ENCODE data around the gene PAQR9.

The PAQR9 gene

DNA sequence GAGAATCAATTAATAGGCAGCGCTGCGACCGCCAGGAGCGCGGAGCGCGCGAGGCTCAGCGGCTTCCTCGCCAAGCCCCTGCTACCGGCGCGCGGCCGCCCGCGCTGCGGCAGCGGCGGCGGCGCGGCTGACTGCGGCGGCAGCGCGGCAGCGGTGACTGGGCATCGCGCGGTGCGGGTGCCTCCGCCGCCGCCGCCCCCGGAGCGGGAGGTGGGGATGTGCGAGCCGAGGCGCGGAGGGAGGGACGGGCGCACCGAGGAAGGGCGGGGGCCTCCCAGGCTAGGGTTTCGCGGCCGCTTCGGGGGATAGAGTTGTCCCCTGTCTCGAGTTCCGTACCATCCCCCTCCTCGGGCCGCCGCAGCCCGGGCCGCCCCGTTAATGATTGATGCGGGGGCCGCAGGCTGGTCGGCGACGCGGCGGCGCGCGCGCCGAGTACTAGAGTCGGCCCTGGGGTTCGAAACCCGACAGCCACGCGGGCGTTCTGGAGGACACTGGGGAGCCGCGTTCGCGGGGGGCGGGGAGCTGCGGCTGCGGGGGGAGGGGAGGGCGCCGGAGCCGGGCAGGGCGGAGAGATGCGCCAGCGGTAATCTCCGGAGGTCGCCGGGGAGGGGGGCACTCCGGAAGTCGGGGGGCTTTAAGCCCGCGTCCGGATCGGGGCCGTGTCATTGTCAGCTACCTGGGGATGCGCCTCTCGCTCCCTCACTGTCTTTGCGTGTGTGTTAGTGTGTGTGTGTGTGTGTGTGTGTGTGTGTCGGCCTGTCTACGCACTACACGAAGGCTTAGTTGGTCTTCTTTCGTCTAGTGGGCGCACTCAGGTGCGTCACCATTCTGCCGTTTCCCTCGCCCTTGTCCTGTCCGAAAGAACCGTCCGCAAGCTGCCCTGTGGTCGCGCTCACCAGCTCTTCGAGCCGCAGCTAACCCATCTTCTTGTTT, at the start of gene PAQR9:
Gene PAQR9, minus strand, starts transcription at position 159 of the 933 bp plus-strand sequence. CDS start 338 bp downstream, outside the sequence.
- peak; percentile 53 for DNase-seq (ENCODE audit: low read depth)
- peak within 1 kb of the TSS; percentile 35 for H3K4me3 ChIP-seq (ENCODE audit: low read depth, low read length)
- TF ChIP-seq POLR2A (IDR thresholded peaks at IDR 0.05; ENCODE audit: extremely low read depth, insufficient read length) (no peak), MYC (IDR thresholded peaks at IDR 0.05; ENCODE audit: low read depth, low read length) (no peak)
- TF ChIP-seq, protein P1, sequence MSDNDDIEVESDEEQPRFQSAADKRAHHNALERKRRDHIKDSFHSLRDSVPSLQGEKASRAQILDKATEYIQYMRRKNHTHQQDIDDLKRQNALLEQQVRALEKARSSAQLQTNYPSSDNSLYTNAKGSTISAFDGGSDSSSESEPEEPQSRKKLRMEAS (IDR thresholded peaks at IDR 0.05; ENCODE audit: low read depth, low read length), result no peak
- TF ChIP-seq, protein P2, sequence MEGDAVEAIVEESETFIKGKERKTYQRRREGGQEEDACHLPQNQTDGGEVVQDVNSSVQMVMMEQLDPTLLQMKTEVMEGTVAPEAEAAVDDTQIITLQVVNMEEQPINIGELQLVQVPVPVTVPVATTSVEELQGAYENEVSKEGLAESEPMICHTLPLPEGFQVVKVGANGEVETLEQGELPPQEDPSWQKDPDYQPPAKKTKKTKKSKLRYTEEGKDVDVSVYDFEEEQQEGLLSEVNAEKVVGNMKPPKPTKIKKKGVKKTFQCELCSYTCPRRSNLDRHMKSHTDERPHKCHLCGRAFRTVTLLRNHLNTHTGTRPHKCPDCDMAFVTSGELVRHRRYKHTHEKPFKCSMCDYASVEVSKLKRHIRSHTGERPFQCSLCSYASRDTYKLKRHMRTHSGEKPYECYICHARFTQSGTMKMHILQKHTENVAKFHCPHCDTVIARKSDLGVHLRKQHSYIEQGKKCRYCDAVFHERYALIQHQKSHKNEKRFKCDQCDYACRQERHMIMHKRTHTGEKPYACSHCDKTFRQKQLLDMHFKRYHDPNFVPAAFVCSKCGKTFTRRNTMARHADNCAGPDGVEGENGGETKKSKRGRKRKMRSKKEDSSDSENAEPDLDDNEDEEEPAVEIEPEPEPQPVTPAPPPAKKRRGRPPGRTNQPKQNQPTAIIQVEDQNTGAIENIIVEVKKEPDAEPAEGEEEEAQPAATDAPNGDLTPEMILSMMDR (IDR thresholded peaks at IDR 0.05; ENCODE audit: low read depth, low read length), result no peak

DNA sequence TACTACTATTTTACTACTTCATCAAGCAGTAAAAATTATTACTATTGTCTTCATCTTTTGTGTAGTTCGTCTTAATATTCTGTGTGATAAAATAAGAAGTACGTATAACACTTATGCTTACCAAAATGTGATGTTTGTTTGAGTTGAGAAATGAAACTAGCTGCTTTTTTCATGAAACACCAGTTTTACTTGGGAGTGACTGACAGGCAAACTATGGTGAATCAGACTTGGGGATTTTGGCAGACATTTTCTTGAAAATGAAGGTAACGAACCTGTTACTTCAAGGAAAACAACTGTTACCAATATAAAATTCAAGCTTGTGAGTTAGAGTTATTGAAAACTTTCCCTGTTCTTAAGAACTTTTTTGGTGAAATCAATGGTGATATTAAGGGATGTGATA, 48.2 kb upstream of the PAQR9 start:
- H3K4me3 ChIP-seq (ENCODE audit: low read depth, low read length), result no peak overlapping the region
- no peak for DNase-seq (ENCODE audit: low read depth)
- TF ChIP-seq, protein P1 (IDR thresholded peaks at IDR 0.05; ENCODE audit: low read depth, low read length), result no peak
- no peak for TF ChIP-seq MYC (IDR thresholded peaks at IDR 0.05; ENCODE audit: low read depth, low read length)
- TF ChIP-seq, protein P2 (IDR thresholded peaks at IDR 0.05; ENCODE audit: low read depth, low read length), result no peak
- no peak for TF ChIP-seq POLR2A (IDR thresholded peaks at IDR 0.05; ENCODE audit: extremely low read depth, insufficient read length)

- DNase-seq (ENCODE audit: low read depth), result no peak
- TF ChIP-seq MYC (IDR thresholded peaks at IDR 0.05; ENCODE audit: low read depth, low read length), result no peak
- TF ChIP-seq, protein P1 (IDR thresholded peaks at IDR 0.05; ENCODE audit: low read depth, low read length), result no peak
- no peak for TF ChIP-seq POLR2A (IDR thresholded peaks at IDR 0.05; ENCODE audit: extremely low read depth, insufficient read length)
- TF ChIP-seq, protein P2 (IDR thresholded peaks at IDR 0.05; ENCODE audit: low read depth, low read length), result no peak
- H3K4me3 ChIP-seq (ENCODE audit: low read depth, low read length), result no peak overlapping the region
These were observed 46.5 kb upstream of the PAQR9 start for GRCh38 chr3:143010024-143010423.

DNA sequence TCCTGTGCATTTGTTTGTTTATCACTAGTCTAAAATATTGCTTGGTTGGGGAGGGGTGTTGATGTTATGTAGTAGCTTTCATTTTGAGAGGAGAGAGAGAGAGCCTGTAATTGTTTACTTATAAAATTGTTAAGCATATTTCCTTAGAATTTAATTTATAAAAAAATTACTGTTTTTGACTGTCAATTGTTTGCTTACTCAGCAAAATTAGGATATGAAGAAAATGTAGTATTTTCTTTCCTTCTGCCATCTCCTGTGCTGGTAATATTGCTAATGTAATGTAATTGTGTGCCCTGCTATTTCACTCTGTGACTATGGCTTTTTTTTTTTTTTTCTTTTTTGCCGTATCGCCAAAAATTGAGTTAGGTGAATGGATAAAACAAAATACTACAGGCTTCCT, 41.3 kb upstream of the PAQR9 start:
- no peak for DNase-seq (ENCODE audit: low read depth)
- peak overlapping the region; percentile 51 for H3K4me3 ChIP-seq (ENCODE audit: low read depth, low read length)

DNA sequence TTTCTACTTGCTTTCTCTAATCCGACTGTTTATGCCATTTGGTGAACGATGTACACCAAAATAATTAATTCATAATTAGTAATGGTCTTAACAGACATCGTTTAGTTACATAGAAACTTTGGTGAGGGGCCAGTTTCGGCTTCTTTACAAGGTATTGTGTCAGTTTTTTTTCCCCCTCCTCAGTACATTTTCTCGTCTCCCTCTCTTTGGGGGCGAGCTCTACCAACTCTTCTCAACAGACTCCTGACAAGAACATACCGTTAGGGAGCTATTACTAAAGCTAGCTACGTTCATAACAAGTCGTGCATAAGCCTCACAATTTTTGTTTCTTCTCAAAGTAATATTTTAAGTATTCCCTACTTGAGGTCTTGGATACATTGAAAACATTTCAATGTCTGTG, 39.3 kb upstream of the PAQR9 start:
- DNase-seq (ENCODE audit: low read depth), result peak; percentile 23
- TF ChIP-seq, protein P1 (IDR thresholded peaks at IDR 0.05; ENCODE audit: low read depth, low read length), result no peak
- TF ChIP-seq, protein P2 (IDR thresholded peaks at IDR 0.05; ENCODE audit: low read depth, low read length), result no peak
- no peak for TF ChIP-seq POLR2A (IDR thresholded peaks at IDR 0.05; ENCODE audit: extremely low read depth, insufficient read length)
- no peak for TF ChIP-seq MYC (IDR thresholded peaks at IDR 0.05; ENCODE audit: low read depth, low read length)
- peak overlapping the region; percentile 95 for H3K4me3 ChIP-seq (ENCODE audit: low read depth, low read length)

More for the DNA sequence above, 41.3 kb upstream of the PAQR9 start:
- TF ChIP-seq, protein P2 (IDR thresholded peaks at IDR 0.05; ENCODE audit: low read depth, low read length), result no peak
- TF ChIP-seq, protein P1 (IDR thresholded peaks at IDR 0.05; ENCODE audit: low read depth, low read length), result no peak
- TF ChIP-seq MYC (IDR thresholded peaks at IDR 0.05; ENCODE audit: low read depth, low read length), result no peak
- TF ChIP-seq POLR2A (IDR thresholded peaks at IDR 0.05; ENCODE audit: extremely low read depth, insufficient read length), result no peak

All from NB4 (cell line).